Peyer's patch (tissue), 4 donors: ENCODE results near the gene IFITM1.

ENCODE experiments used
- CTCF ChIP-seq, 6 experiments: fragments of 450-650 bp in 4 of 6; fragments of 200-600 bp in 2 of 6; sonication (generic) in 1 of 6; IDR thresholded peaks; one replicate each; pipeline ENCODE4 v1.5.1; 2017 to 2019; ENCODE audit warnings: antibody characterized with exemption in 6 of 6, mild to moderate bottlenecking in 3 of 6, moderate library complexity in 1 of 6
- POLR2A ChIP-seq, 2 donors: fragments of 450-650 bp; IDR thresholded peaks; one replicate each; pipeline ENCODE4 v1.5.1; 2017; ENCODE audit warnings: antibody characterized with exemption in 2 of 2, mild to moderate bottlenecking in 2 of 2, moderate library complexity in 2 of 2

GRCh38 chr11:296171-297050 lies 17.4 kb upstream of the IFITM1 start:
- TF ChIP-seq CTCF (IDR thresholded peaks at IDR 0.05) (no peak), POLR2A (IDR thresholded peaks at IDR 0.05) (no peak)
